NOMO-1 treated with DMSO at 0.1 percent for 48 hours (cell line): Measurements from ENCODE around the gene BNIP2.
"Not testable (repeated sequence)": the region's sequence is repeated elsewhere in the genome, so short reads cannot be mapped to it uniquely, and the experiment has no call there.

Experiments
- DNase-seq: peaks from one replicate; lab custom pipeline; 2025; ENCODE audit not compliant: unreplicated experiment; lab: John Stamatoyannopoulos, UW

Gene BNIP2

GRCh38 chr15:59688782-59689625 is at the start of gene BNIP2:
Gene BNIP2 (minus strand): TSS chr15:59689320. CDS start chr15:59682457, 6,863 bp downstream.
- peak; percentile 99 for DNase-seq

- DNase-seq, result no peak
Measured at GRCh38 chr15:59738676-59739075, 49.6 kb upstream of the BNIP2 start.

GRCh38 chr15:59736181-59736580 is 47.1 kb upstream of the BNIP2 start:
- no peak for DNase-seq

- DNase-seq, result no peak
Measured at GRCh38 chr15:59725151-59725486, 36.0 kb upstream of the BNIP2 start.

- DNase-seq, result no peak
Measured at GRCh38 chr15:59723687-59724346, 34.7 kb upstream of the BNIP2 start.

GRCh38 chr15:59722476-59722875 is 33.4 kb upstream of the BNIP2 start:
- DNase-seq, result no peak

GRCh38 chr15:59722037-59722436 is 32.9 kb upstream of the BNIP2 start:
- DNase-seq, result no peak

- DNase-seq, result no peak
Measured at GRCh38 chr15:59721411-59721810, 32.3 kb upstream of the BNIP2 start.

GRCh38 chr15:59713177-59713576 is 24.1 kb upstream of the BNIP2 start:
- DNase-seq, result no peak

GRCh38 chr15:59711451-59712243 is 22.5 kb upstream of the BNIP2 start:
- no peak for DNase-seq

GRCh38 chr15:59707619-59708018 is 18.5 kb upstream of the BNIP2 start:
- DNase-seq, result no peak

- no peak for DNase-seq
Measured at GRCh38 chr15:59703979-59704796, 15.1 kb upstream of the BNIP2 start.

- no peak for DNase-seq
Measured at GRCh38 chr15:59702351-59702750, 13.2 kb upstream of the BNIP2 start.

GRCh38 chr15:59701880-59702279 is 12.8 kb upstream of the BNIP2 start:
- DNase-seq, result no peak

- DNase-seq, result no peak
Measured at GRCh38 chr15:59699810-59700431, 10.8 kb upstream of the BNIP2 start.

GRCh38 chr15:59698065-59698464 is 8.9 kb upstream of the BNIP2 start:
- DNase-seq, result not testable (repeated sequence)

- DNase-seq, result no peak
Measured at GRCh38 chr15:59696332-59696731, 7.2 kb upstream of the BNIP2 start.

GRCh38 chr15:59694779-59695178 is 5.7 kb upstream of the BNIP2 start:
- no peak for DNase-seq

- DNase-seq, result peak; percentile 65
Measured at GRCh38 chr15:59691194-59691805, 2.2 kb upstream of the BNIP2 start.

- peak; percentile 83 for DNase-seq
Measured at GRCh38 chr15:59689626-59690236, 611 bp upstream of the BNIP2 start.
